ENCODE measurements around the gene PIN4.

- TF ChIP-seq CTCF (IDR thresholded peaks at IDR 0.05; ENCODE audit: insufficient read depth, low read length, poor library complexity, severe bottlenecking), result no peak
- no peak for TF ChIP-seq EZH2phosphoT487 (conservative IDR thresholded peaks at IDR 0.05; ENCODE audit: low read length)
Observed at GRCh38 chrX:72205706-72206105, 24.1 kb downstream of the PIN4 start.
